Neural cell (in vitro differentiated cells): ENCODE data around the gene KIF5A.

ENCODE experiments used
- EP300 ChIP-seq: fragments of 450-650 bp; conservative IDR thresholded peaks from 2 replicates; pipeline ENCODE4 v1.6.1; 2014; ENCODE audit warnings: antibody characterized with exemption, mild to moderate bottlenecking, moderate library complexity; ENCODE audit not compliant: poor library complexity, severe bottlenecking
- EZH2 ChIP-seq: fragments of 200-600, 300-800 bp; shearing (Covaris generic), sonication (generic); IDR thresholded peaks from 2 replicates; pipeline ENCODE4 v1.6.1; 2014; ENCODE audit warnings: antibody characterized with exemption, low read length, borderline replicate concordance, mild to moderate bottlenecking; ENCODE audit not compliant: insufficient read depth, poor library complexity, severe bottlenecking
- POLR2AphosphoS5 ChIP-seq: IDR thresholded peaks from 2 replicates; pipeline ENCODE4 v1.6.1; 2012
- RAD21 ChIP-seq: fragments of 450-650 bp; conservative IDR thresholded peaks from 2 replicates; pipeline ENCODE4 v1.6.1; 2014; ENCODE audit warnings: antibody characterized with exemption, mild to moderate bottlenecking, moderate library complexity
- TAF1 ChIP-seq: IDR thresholded peaks from 2 replicates; pipeline ENCODE4 v1.6.1; 2012; ENCODE audit warnings: low read depth
- TF ChIP-seq, protein P1 (sequence below): fragments of 450-650 bp; IDR thresholded peaks from 2 replicates; pipeline ENCODE4 v1.5.1; 2014; ENCODE audit warnings: antibody characterized with exemption, mild to moderate bottlenecking, moderate library complexity; ENCODE audit not compliant: poor library complexity, severe bottlenecking
- TF ChIP-seq, protein P2 (sequence below): IDR thresholded peaks from 2 replicates; pipeline ENCODE4 v1.6.1; 2012; ENCODE audit warnings: borderline replicate concordance

DNA sequence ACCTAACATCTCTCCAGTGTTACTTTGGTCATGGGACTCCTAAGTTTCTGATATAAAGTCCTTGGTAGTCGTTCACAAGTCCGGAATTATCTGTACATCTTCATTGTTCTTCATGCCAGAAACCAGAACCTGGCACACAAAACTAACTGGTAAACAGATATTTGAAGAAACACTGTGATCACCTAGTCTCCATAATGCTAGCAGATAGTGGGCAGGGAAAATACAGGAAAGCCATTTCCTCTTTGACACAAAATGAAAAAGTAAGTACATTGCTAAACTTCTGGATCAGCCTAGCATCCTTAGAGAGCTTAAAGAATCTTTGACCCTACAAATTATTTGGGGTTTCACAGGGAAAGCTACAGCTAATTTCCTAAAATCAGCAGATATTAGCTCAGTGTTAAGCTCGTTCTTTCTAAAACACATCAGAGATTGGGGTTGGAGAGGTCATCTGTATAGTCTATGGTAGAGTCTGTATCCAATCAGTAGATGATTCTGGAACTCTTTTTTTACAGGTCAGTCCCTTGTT lies 34.4 kb upstream of the KIF5A start:
- TF ChIP-seq, protein P1, sequence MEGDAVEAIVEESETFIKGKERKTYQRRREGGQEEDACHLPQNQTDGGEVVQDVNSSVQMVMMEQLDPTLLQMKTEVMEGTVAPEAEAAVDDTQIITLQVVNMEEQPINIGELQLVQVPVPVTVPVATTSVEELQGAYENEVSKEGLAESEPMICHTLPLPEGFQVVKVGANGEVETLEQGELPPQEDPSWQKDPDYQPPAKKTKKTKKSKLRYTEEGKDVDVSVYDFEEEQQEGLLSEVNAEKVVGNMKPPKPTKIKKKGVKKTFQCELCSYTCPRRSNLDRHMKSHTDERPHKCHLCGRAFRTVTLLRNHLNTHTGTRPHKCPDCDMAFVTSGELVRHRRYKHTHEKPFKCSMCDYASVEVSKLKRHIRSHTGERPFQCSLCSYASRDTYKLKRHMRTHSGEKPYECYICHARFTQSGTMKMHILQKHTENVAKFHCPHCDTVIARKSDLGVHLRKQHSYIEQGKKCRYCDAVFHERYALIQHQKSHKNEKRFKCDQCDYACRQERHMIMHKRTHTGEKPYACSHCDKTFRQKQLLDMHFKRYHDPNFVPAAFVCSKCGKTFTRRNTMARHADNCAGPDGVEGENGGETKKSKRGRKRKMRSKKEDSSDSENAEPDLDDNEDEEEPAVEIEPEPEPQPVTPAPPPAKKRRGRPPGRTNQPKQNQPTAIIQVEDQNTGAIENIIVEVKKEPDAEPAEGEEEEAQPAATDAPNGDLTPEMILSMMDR: no peak
- TF ChIP-seq, protein P2, sequence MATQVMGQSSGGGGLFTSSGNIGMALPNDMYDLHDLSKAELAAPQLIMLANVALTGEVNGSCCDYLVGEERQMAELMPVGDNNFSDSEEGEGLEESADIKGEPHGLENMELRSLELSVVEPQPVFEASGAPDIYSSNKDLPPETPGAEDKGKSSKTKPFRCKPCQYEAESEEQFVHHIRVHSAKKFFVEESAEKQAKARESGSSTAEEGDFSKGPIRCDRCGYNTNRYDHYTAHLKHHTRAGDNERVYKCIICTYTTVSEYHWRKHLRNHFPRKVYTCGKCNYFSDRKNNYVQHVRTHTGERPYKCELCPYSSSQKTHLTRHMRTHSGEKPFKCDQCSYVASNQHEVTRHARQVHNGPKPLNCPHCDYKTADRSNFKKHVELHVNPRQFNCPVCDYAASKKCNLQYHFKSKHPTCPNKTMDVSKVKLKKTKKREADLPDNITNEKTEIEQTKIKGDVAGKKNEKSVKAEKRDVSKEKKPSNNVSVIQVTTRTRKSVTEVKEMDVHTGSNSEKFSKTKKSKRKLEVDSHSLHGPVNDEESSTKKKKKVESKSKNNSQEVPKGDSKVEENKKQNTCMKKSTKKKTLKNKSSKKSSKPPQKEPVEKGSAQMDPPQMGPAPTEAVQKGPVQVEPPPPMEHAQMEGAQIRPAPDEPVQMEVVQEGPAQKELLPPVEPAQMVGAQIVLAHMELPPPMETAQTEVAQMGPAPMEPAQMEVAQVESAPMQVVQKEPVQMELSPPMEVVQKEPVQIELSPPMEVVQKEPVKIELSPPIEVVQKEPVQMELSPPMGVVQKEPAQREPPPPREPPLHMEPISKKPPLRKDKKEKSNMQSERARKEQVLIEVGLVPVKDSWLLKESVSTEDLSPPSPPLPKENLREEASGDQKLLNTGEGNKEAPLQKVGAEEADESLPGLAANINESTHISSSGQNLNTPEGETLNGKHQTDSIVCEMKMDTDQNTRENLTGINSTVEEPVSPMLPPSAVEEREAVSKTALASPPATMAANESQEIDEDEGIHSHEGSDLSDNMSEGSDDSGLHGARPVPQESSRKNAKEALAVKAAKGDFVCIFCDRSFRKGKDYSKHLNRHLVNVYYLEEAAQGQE: no peak
- TF ChIP-seq POLR2AphosphoS5: no peak
- no peak for TF ChIP-seq RAD21
- no peak for TF ChIP-seq EP300
- no peak for TF ChIP-seq EZH2
- no peak for TF ChIP-seq TAF1
